Ectodermal cell (in vitro differentiated cells): ENCODE results near the gene METTL27.
"Not testable (repeated sequence)": the region's sequence is repeated elsewhere in the genome, so short reads cannot be mapped to it uniquely, and the experiment has no call there.

Experiments
- H3K27ac ChIP-seq: 2 replicates; pipeline ENCODE4 v1.7.0; 2013; ENCODE audit warnings: mild to moderate bottlenecking, low read depth, low read length; ENCODE audit not compliant: insufficient read depth, poor library complexity, severe bottlenecking
- H3K27me3 ChIP-seq: 2 replicates; pipeline ENCODE4 v1.7.0; 2013; ENCODE audit warnings: mild to moderate bottlenecking, low read length; ENCODE audit not compliant: insufficient read depth, control insufficient read depth, poor library complexity, severe bottlenecking
- H3K36me3 ChIP-seq: one replicate; pipeline ENCODE4 v1.7.0; 2013; ENCODE audit warnings: low read length; ENCODE audit not compliant: control insufficient read depth, insufficient read depth
- H3K4me1 ChIP-seq: one replicate; pipeline ENCODE4 v1.7.0; 2013; ENCODE audit warnings: low read length; ENCODE audit not compliant: control insufficient read depth, insufficient read depth
- H3K4me3 ChIP-seq: 2 replicates; pipeline ENCODE4 v1.7.0; 2013; ENCODE audit warnings: low read depth, low read length, control low read depth; ENCODE audit not compliant: insufficient read depth
- H3K9me3 ChIP-seq: 2 replicates; pipeline ENCODE4 v1.7.0; 2013; ENCODE audit warnings: mild to moderate bottlenecking, low read length, moderate library complexity; ENCODE audit not compliant: control insufficient read depth
- WGBS, 2 experiments: methylation state at CpG; one replicate each; pipeline ENCODE4 v1.1.7; 2013; ENCODE audit warnings: missing lambda C conversion rate in 2 of 2; 5-methylcytosine and 5-hydroxymethylcytosine counted together

METTL27 gene

DNA sequence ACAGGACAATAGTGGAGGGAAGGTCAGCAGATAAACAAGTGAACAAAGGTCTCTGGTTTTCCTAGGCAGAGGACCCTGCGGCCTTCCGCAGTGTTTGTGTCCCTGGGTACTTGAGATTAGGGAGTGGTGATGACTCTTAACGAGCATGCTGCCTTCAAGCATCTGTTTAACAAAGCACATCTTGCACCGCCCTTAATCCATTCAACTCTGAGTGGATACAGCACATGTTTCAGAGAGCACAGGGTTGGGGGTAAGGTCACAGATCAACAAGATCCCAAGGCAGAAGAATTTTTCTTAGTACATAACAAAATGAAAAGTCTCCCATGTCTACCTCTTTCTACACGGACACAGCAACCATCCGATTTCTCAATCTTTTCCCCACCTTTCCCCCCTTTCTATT is 45.7 kb downstream of the METTL27 start:
- 54 to 69% methylated on average over 3 of the region's 6 CpGs for WGBS, 2 experiments
- not testable (repeated sequence) for H3K27ac ChIP-seq, H3K4me1 ChIP-seq, H3K36me3 ChIP-seq, H3K4me3 ChIP-seq, H3K9me3 ChIP-seq, H3K27me3 ChIP-seq

DNA sequence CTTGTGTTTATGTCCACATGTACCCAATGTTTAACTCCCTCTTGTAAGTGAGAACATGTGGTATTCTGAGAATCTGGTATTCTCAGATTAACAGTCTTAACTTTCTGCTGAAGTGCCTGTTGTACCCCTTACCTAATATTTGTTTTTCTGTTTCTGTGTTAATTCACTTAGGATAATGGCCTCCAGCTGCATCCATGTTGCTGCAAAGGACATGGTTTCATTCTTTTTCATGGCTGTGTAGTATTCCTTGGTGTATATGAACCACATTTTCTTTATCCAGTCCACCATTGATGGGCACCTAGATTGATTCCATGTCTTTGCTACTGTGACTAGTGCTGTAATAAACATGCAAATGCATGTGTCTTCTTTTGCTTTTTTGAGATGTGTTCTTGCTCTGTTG is 47.1 kb downstream of the METTL27 start:
- H3K27ac ChIP-seq, H3K9me3 ChIP-seq, H3K4me1 ChIP-seq: not testable (repeated sequence)

DNA sequence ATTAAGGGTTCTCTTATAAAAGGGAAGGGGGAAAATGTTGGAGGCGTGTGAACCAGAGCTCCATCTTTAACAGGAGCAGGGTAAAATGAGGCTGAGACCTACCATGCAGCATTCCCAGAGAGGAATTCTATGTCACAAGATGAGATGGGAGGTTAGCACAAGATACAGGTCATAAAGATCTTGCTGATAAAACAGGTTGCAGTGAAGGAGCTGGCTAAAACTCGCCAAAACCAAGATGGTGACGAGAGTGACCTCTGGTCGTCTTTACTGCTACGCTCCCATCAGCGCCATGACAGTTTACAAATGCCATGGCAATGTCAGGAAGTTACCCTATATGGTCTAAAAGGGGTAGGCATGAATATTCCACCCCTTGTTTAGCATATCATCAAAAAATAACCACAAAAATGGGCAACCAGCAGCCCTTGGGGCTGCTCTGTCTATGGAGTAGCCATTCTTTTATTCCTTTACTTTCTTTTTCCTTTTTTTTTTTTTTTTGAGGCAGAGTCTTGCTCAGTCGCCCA is 51.1 kb downstream of the METTL27 start:
- not testable (repeated sequence) for H3K27ac ChIP-seq, H3K4me1 ChIP-seq, H3K4me3 ChIP-seq, H3K9me3 ChIP-seq, H3K27me3 ChIP-seq, H3K36me3 ChIP-seq
- WGBS, 2 experiments = 92 to 95% methylated on average over 7 of the region's 7 CpGs

More for the DNA sequence above, 47.1 kb downstream of the METTL27 start:
- not testable (repeated sequence) for H3K36me3 ChIP-seq, H3K27me3 ChIP-seq, H3K4me3 ChIP-seq

DNA sequence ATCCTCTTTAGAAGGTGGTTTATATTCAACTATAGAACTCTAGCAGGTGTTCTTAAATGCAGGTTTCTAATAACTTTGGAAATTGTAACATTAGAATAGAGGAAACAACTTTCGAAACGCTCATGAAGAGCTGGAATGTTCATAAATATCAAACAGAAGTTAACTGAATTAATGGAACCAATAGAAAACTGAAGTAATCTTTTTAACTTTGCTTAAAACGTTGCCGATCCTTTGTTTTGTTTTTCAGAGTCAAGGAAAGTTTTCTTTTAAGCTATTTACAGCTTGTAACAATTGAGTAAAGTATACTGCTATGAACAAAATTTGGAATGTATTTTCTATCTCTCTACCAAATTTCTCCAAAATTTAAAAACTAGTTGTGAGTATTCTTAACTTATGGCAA is 53.3 kb downstream of the METTL27 start:
- Histone ChIP-seq H3K4me1 (peaks cover 5% of the 10 kb centered on the region), H3K9me3 (no peaks in the 10 kb centered on the region), H3K36me3 (no peaks in the 10 kb centered on the region), H3K27me3 (no peaks in the 10 kb centered on the region), H3K27ac (no peak overlapping the region), H3K4me3 (no peak overlapping the region)
- WGBS, 2 experiments = 93% methylated on average over 3 to 4 of the region's 4 CpGs

DNA sequence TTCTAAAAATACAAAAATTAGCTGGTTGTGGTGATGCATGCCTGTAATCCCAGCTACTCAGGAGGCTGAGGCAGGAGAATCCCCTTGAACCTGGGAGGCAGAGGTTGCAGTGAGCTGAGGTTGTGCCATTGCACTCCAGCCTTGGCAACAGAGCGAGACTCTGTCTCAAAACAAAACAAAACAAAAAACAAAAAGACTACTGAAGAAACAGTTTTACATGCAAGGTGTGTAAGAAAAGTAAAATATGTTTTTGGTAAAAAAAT is 54.6 kb downstream of the METTL27 start:
- not testable (repeated sequence) for H3K27ac ChIP-seq, H3K4me3 ChIP-seq, H3K27me3 ChIP-seq, H3K36me3 ChIP-seq, H3K4me1 ChIP-seq, H3K9me3 ChIP-seq
- 83 to 88% methylated on average over 1 of the region's 1 CpG for WGBS, 2 experiments

DNA sequence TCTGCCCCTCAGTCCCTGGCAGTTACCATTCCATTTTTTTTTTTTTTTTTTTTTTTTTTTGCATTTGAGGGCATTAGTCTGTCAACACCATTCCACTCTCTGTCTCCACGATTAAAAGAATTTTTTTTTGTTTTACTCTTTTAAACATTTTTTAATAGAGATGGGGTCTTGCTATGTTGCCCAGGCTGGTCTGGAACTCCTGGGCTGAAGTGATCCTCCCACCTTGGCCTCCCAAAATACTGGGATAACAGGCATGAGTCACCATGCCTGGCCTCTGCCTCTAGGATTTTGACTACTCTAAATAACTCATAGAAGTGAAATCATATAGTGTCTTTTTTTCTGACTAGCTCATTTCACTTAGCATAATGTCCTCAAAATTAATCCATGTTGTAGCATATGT is 55.7 kb downstream of the METTL27 start:
- no peaks in the 10 kb centered on the region for H3K36me3 ChIP-seq
- H3K9me3 ChIP-seq = no peaks in the 10 kb centered on the region
- no CpG with 5 or more reads among the region's 1 CpG for WGBS, 2 experiments
- no peak overlapping the region for H3K4me3 ChIP-seq
- H3K27me3 ChIP-seq = no peaks in the 10 kb centered on the region
- H3K4me1 ChIP-seq = no peaks in the 10 kb centered on the region
- no peak overlapping the region for H3K27ac ChIP-seq
